Peyer's patch (tissue), 4 donors: ENCODE results near the gene BIRC2.

Source experiments
- CTCF ChIP-seq, 6 experiments: fragments of 450-650 bp in 4 of 6; fragments of 200-600 bp in 2 of 6; sonication (generic) in 1 of 6; IDR thresholded peaks; one replicate each; pipeline ENCODE4 v1.5.1; 2017 to 2019; ENCODE audit warnings: antibody characterized with exemption in 6 of 6, mild to moderate bottlenecking in 3 of 6, moderate library complexity in 1 of 6
- POLR2A ChIP-seq, 2 donors: fragments of 450-650 bp; IDR thresholded peaks; one replicate each; pipeline ENCODE4 v1.5.1; 2017; ENCODE audit warnings: antibody characterized with exemption in 2 of 2, mild to moderate bottlenecking in 2 of 2, moderate library complexity in 2 of 2

GRCh38 chr11:102346456-102346747, 612 bp upstream of the BIRC2 start:
- no peak for TF ChIP-seq CTCF (IDR thresholded peaks at IDR 0.05)
- TF ChIP-seq POLR2A (IDR thresholded peaks at IDR 0.05): no peak
